Gastrocnemius medialis (tissue), 4 donors: Measurements from ENCODE around the gene NKX2-8. TPM values are rescaled to one million over a fixed set of nuclear protein-coding genes. Genes with fewer than 3 reads are reported as not detected.

Experiments used
- ATAC-seq, 2 donors: fragments of 150-250 bp; one replicate each; pipeline ENCODE4 v1.9.1; 2016
- DNase-seq, 2 donors: peaks; one replicate each; pipeline ENCODE4 v3.0.0-alpha.2; 2019
- H3K27ac ChIP-seq, 4 donors: fragments of 200-600 bp; sonication (generic); 1 replicate in 1 of 4; 2 replicates in 3 of 4; pipeline ENCODE4 v1.5.1; 2016 to 2018; ENCODE audit warnings: mild to moderate bottlenecking in 2 of 4, moderate library complexity in 1 of 4
- H3K27me3 ChIP-seq, 3 donors: fragments of 200-600 bp; sonication (generic) in 2 of 3; 1 replicate in 1 of 3; 2 replicates in 2 of 3; pipeline versions ENCODE4 v1.5.1 to v1.6.0; 2016 to 2019; ENCODE audit warnings: mild to moderate bottlenecking in 1 of 3, moderate library complexity in 1 of 3
- H3K36me3 ChIP-seq, 2 donors: fragments of 200-600 bp; sonication (generic) in 1 of 2; one replicate each; pipeline ENCODE4 v1.5.1; 2017 to 2018
- H3K4me1 ChIP-seq, 2 donors: fragments of 200-600 bp; sonication (generic) in 1 of 2; one replicate each; pipeline ENCODE4 v1.5.1; 2016 to 2017; ENCODE audit warnings: mild to moderate bottlenecking in 2 of 2
- H3K4me3 ChIP-seq, 4 donors: fragments of 200-600 bp; sonication (generic) in 3 of 4; 1 replicate in 1 of 4; 2 replicates in 3 of 4; pipeline ENCODE4 v1.5.1; 2016 to 2019; ENCODE audit warnings: mild to moderate bottlenecking in 2 of 4
- H3K9me3 ChIP-seq, 3 donors: fragments of 200-600 bp; sonication (generic) in 2 of 3; 1 replicate in 1 of 3; 2 replicates in 2 of 3; pipeline ENCODE4 v1.5.1; 2016 to 2019
- CTCF ChIP-seq, 5 experiments: fragments of 450-650 bp in 3 of 5; fragments of 200-600 bp in 2 of 5; sonication (generic) in 2 of 5; IDR thresholded peaks in 4 of 5; conservative IDR thresholded peaks in 1 of 5; 1 replicate in 4 of 5; 2 replicates in 1 of 5; pipeline ENCODE4 v1.5.1; 2016 to 2019; ENCODE audit warnings: antibody characterized with exemption in 5 of 5, mild to moderate bottlenecking in 3 of 5, moderate library complexity in 3 of 5
- POLR2A ChIP-seq, 2 donors: fragments of 450-650 bp; IDR thresholded peaks; one replicate each; pipeline ENCODE4 v1.6.1; 2017; ENCODE audit warnings: antibody characterized with exemption in 2 of 2, mild to moderate bottlenecking in 2 of 2, moderate library complexity in 2 of 2
- in situ Hi-C, 4 donors: fragments of 200-750 bp; cut with MboI; loops; one replicate each; pipeline versions ENCODE4 v1.15.0 to v1.8.0; 2017; ENCODE audit warnings: low sequenced_read_pairs in 4 of 4
- intact Hi-C: fragments of 100-400 bp; cut with DNase I; formaldehyde crosslinking; loops from one replicate; pipeline ENCODE4 v1.15.1; 2023; ENCODE audit warnings: low total_unique reads
- total RNA-seq, 4 donors: library from RNA; depleted of rRNA; stranded (reverse); fragments of >200 nt; gene quantifications; one replicate each; pipeline versions ENCODE4 v1.1.0 to v1.2.3, GENCODE V29; 2016

The NKX2-8 gene
- total RNA-seq, 4 donors from 2014 or later, result not detected

- ATAC-seq, result no peak
Measured at GRCh38 chr14:36588788-36589187, 6.4 kb upstream of the NKX2-8 start.

GRCh38 chr14:36588119-36588518 is 5.7 kb upstream of the NKX2-8 start:
- Histone ChIP-seq H3K27me3 (peaks cover 53 to 77% (median 64%) of the 10 kb centered on the region in 3 donors), H3K4me3 (no peak overlapping the region), H3K27ac (no peak overlapping the region), H3K4me1 (peaks cover 0 to 3% of the 10 kb centered on the region in 2 donors), H3K9me3 (no peaks in the 10 kb centered on the region), H3K36me3 (no peaks in the 10 kb centered on the region)
- intact Hi-C loops (no loop called here), in situ Hi-C loops (no loop called here)
- DNase-seq (no peak), ATAC-seq (no peak)
- TF ChIP-seq CTCF (IDR thresholded peaks at IDR 0.05 in 4 of 5, conservative IDR thresholded peaks at IDR 0.05 in 1 of 5) (no peak), POLR2A (IDR thresholded peaks at IDR 0.05) (no peak)

More at GRCh38 chr14:36588788-36589187, 6.4 kb upstream of the NKX2-8 start:
- intact Hi-C loops, result no loop called here
- in situ Hi-C loops, result no loop called here
- no peak for DNase-seq
- H3K9me3 ChIP-seq, result no peaks in the 10 kb centered on the region
- no peak overlapping the region for H3K27ac ChIP-seq
- H3K27me3 ChIP-seq, result peaks cover 51 to 77% (median 57%) of the 10 kb centered on the region in 3 donors
- H3K4me1 ChIP-seq, result no peaks in the 10 kb centered on the region
- no peaks in the 10 kb centered on the region for H3K36me3 ChIP-seq
- no peak for TF ChIP-seq POLR2A (IDR thresholded peaks at IDR 0.05)
- no peak for TF ChIP-seq CTCF (IDR thresholded peaks at IDR 0.05 in 4 of 5, conservative IDR thresholded peaks at IDR 0.05 in 1 of 5)
- H3K4me3 ChIP-seq, result no peak overlapping the region

DNA sequence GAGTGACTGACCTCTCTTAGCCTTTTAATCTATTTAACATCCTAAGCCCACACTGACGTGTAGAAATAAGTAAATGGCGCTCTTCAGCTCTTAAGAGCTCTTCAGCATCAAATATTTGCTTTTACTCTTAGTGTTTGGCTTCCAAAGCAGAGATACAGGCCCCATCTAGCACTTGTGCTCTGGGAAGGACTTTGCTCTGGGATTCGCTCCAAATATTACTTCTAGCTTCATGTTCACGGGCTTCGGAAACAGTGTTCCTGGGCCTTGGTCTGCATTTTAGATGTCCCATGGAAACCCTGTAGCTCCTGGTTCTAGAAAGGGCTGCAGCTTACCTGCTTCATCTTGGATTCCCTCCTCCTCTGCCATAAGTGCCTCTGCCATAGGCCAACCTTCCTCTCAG is 2.7 kb upstream of the NKX2-8 start:
- ATAC-seq (no peak), DNase-seq (no peak)
- peaks cover 64 to 84% (median 82%) of the 10 kb centered on the region in 3 donors for H3K27me3 ChIP-seq
- no peaks in the 10 kb centered on the region for H3K9me3 ChIP-seq
- TF ChIP-seq CTCF (IDR thresholded peaks at IDR 0.05 in 4 of 5, conservative IDR thresholded peaks at IDR 0.05 in 1 of 5) (no peak), POLR2A (IDR thresholded peaks at IDR 0.05) (no peak)
- in situ Hi-C loops, result no loop called here
- peaks cover 0 to 23% of the 10 kb centered on the region in 2 donors for H3K4me1 ChIP-seq
- intact Hi-C loops, result no loop called here
- H3K27ac ChIP-seq, result no peak overlapping the region
- no peak overlapping the region for H3K4me3 ChIP-seq
- H3K36me3 ChIP-seq, result no peaks in the 10 kb centered on the region

- Histone ChIP-seq H3K27me3 (peaks cover 71 to 89% (median 83%) of the 10 kb centered on the region in 3 donors), H3K4me3 (no peak overlapping the region), H3K4me1 (peaks cover 0 to 23% of the 10 kb centered on the region in 2 donors), H3K9me3 (no peaks in the 10 kb centered on the region), H3K27ac (no peak overlapping the region), H3K36me3 (no peaks in the 10 kb centered on the region)
- DNase-seq (no peak), ATAC-seq (no peak)
- in situ Hi-C loops, result no loop called here
- intact Hi-C loops, result no loop called here
- no peak for TF ChIP-seq POLR2A (IDR thresholded peaks at IDR 0.05)
- TF ChIP-seq CTCF (IDR thresholded peaks at IDR 0.05 in 4 of 5, conservative IDR thresholded peaks at IDR 0.05 in 1 of 5), result no peak
Measured at GRCh38 chr14:36583893-36584811, 1.7 kb upstream of the NKX2-8 start.
